Subcutaneous abdominal adipose tissue (tissue), 5 donors: ENCODE results near the gene TBC1D16.

Source experiments
- H3K27ac ChIP-seq: one replicate; pipeline ENCODE4 v1.7.0; 2013; ENCODE audit warnings: low read depth, mild to moderate bottlenecking, inconsistent platforms, low read length, moderate library complexity
- H3K27me3 ChIP-seq, 5 donors: one replicate each; pipeline ENCODE4 v1.7.0; 2013; ENCODE audit warnings: low read length in 5 of 5, inconsistent platforms in 1 of 5; ENCODE audit not compliant: control insufficient read depth in 5 of 5, insufficient read depth in 4 of 5
- H3K36me3 ChIP-seq, 5 donors: one replicate each; pipeline ENCODE4 v1.7.0; 2013; ENCODE audit warnings: low read length in 5 of 5; ENCODE audit not compliant: control insufficient read depth in 5 of 5, insufficient read depth in 5 of 5
- H3K4me1 ChIP-seq, 5 donors: one replicate each; pipeline ENCODE4 v1.7.0; 2013; ENCODE audit warnings: low read length in 5 of 5, mild to moderate bottlenecking in 3 of 5, moderate library complexity in 1 of 5; ENCODE audit not compliant: control insufficient read depth in 5 of 5, insufficient read depth in 5 of 5
- H3K4me3 ChIP-seq, 5 donors: one replicate each; pipeline ENCODE4 v1.7.0; 2013; ENCODE audit warnings: low read length in 5 of 5, low read depth in 1 of 5
- H3K9ac ChIP-seq, 5 donors: one replicate each; pipeline ENCODE4 v1.7.0; 2013; ENCODE audit warnings: low read length in 5 of 5, mild to moderate bottlenecking in 4 of 5, moderate library complexity in 3 of 5
- H3K9me3 ChIP-seq, 5 donors: one replicate each; pipeline ENCODE4 v1.7.0; 2013; ENCODE audit warnings: low read length in 5 of 5; ENCODE audit not compliant: control insufficient read depth in 5 of 5
- donor health status: healthy.
- donor health status: healthy.
- donor health status: healthy.
- donor health status: healthy.
- donor health status: healthy.

TBC1D16 gene

GRCh38 chr17:80035937-80036714, 454 bp upstream of the TBC1D16 start, which contains the start of gene CCDC40:
Gene CCDC40 (plus strand): TSS chr17:80036642. CDS start chr17:80036663, 21 bp downstream.
- no peaks in the 10 kb centered on the region for H3K27me3 ChIP-seq
- peak within 1 kb of the TSS; percentile 90 for H3K27ac ChIP-seq
- H3K4me1 ChIP-seq: peaks cover 3 to 58% (median 48%) of the 10 kb centered on the region in 5 donors
- no peaks in the 10 kb centered on the region for H3K9me3 ChIP-seq
- peaks cover 0 to 5% (median 0%) of the 10 kb centered on the region in 5 donors for H3K36me3 ChIP-seq
- peak within 1 kb of the TSS; percentile 79 to 91 (median 82) for H3K4me3 ChIP-seq
- H3K9ac ChIP-seq: peak within 1 kb of the TSS in 4 of 5 donors; percentile 83 to 87 (median 86)

DNA sequence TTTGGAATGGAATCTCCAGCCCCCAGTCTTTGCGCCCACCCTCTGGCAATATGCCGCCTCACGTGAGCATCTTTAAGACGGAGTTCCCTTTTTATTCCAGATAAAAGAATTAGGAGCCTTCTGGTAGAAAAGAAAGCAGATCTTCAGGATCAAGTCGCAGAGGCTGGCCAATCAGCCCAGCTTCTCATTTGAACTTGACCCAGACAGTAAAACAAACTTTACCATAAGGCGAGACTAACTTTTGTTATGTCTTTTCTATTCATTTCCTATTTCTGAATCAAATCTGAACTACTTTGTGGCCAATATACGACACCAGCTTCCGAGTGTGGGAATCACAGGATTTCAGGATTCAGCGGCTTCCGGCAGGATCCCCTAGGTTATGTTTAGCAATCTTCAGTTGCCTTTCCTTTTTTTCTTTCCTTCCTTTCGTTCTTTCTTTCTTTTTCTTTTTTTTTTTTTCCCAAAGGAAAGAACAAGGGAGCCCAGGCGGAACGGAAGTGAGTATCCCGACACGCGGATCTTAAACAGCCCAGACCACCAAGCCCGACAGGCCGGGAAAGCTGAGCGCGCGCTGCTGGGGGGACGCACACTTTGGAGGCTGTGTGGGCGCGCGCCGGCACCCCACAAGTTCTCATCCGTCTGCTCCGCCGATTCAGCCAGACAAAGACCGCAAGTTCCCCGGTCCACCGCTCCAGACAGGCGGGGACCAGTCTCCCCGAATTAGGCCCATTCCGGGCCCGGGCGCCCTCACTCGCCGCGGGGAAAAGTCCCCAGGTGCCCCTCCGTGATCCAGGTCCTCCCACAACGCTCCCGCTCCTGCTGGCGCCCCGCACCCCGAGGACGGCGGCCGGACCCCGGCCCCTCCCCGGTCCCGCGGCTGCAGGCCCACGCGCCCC, 633 bp downstream of the TBC1D16 start:
- Histone ChIP-seq H3K9me3 (no peaks in the 10 kb centered on the region), H3K4me1 (peaks cover 3 to 68% (median 59%) of the 10 kb centered on the region in 5 donors), H3K9ac (peak overlapping the region in 4 of 5 donors; percentile 82 to 87 (median 84)), H3K4me3 (peak overlapping the region; percentile 73 to 91 (median 77)), H3K27me3 (no peaks in the 10 kb centered on the region), H3K27ac (peak overlapping the region; percentile 81), H3K36me3 (peaks cover 0 to 4% (median 0%) of the 10 kb centered on the region in 5 donors)

DNA sequence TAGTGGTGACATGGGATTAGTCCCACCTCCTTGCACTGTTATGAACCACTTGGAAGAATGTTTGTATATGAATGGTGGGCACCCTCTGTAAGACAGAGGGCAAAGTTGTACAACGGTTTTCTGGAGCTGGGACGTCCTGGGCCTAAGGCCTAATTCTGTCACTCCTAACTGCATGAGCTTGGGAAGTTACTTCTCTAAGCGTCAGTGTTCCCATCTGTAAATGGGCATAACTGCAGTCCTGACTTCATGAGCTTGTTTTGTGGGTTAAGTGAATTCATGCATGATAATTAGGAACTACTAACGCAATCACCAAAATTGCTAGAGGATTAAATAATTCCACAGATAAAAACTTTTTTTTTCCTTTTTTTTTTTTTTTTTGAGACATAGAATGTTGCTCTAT, 1.8 kb downstream of the TBC1D16 start:
- H3K27me3 ChIP-seq: no peaks in the 10 kb centered on the region
- peak overlapping the region in 2 of 5 donors; percentile 16 to 77 for H3K4me3 ChIP-seq
- no peak overlapping the region for H3K27ac ChIP-seq
- peaks cover 11 to 80% (median 71%) of the 10 kb centered on the region in 5 donors for H3K4me1 ChIP-seq
- peak overlapping the region in 1 of 5 donors; percentile 11 for H3K9ac ChIP-seq
- H3K36me3 ChIP-seq: no peaks in the 10 kb centered on the region
- no peaks in the 10 kb centered on the region for H3K9me3 ChIP-seq

GRCh38 chr17:80032614-80033171, 3.0 kb downstream of the TBC1D16 start:
- Histone ChIP-seq H3K4me1 (peaks cover 11 to 92% (median 76%) of the 10 kb centered on the region in 5 donors), H3K36me3 (no peaks in the 10 kb centered on the region), H3K27me3 (no peaks in the 10 kb centered on the region), H3K4me3 (no peak overlapping the region), H3K9me3 (no peaks in the 10 kb centered on the region), H3K9ac (no peak overlapping the region), H3K27ac (peak overlapping the region; percentile 94)

- no peaks in the 10 kb centered on the region for H3K27me3 ChIP-seq
- peak overlapping the region in 1 of 5 donors; percentile 1 for H3K9ac ChIP-seq
- peak overlapping the region in 1 of 5 donors; percentile 17 for H3K4me3 ChIP-seq
- no peaks in the 10 kb centered on the region for H3K9me3 ChIP-seq
- peak overlapping the region; percentile 94 for H3K27ac ChIP-seq
- H3K36me3 ChIP-seq: no peaks in the 10 kb centered on the region
- H3K4me1 ChIP-seq: peaks cover 12 to 94% (median 77%) of the 10 kb centered on the region in 5 donors
These were observed 3.8 kb downstream of the TBC1D16 start for GRCh38 chr17:80031691-80032430.

DNA sequence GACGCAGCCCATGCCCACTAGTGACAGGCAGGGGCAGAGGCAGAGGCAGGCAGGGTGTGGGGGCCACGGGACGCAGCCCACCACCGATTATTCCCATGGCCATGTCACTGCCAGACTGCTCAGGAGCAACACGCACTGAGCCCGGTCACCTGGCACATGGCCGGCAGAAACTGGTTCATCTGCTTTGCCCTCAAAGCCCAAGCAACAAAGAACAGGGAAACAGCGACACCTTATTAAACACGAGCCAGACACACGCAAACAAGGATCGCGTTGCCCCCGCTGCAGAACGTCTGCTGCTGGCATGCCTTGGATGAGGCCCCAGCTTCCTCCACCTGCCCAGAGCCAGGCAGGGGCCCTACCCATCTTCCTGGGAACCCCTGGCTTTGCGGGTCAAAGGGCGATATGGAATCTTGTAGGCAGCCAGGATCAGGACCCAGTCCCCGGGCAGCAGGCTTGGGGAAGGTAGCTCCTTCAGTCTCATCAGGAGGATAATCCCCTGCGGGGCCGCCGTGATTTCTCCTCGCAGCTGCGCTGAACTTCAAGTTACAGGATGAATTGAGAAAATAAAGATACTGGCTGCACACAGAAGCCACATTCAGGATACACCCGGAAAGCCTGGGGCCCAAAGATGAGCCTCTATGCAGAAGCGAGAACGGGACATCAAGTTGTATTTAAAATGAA, 4.8 kb downstream of the TBC1D16 start:
- peaks cover 16 to 94% (median 82%) of the 10 kb centered on the region in 5 donors for H3K4me1 ChIP-seq
- H3K4me3 ChIP-seq: no peak overlapping the region
- peak overlapping the region in 1 of 5 donors; percentile 26 for H3K9ac ChIP-seq
- no peaks in the 10 kb centered on the region for H3K9me3 ChIP-seq
- no peaks in the 10 kb centered on the region for H3K27me3 ChIP-seq
- no peaks in the 10 kb centered on the region for H3K36me3 ChIP-seq
- H3K27ac ChIP-seq: peak overlapping the region; percentile 94

- H3K9ac ChIP-seq: peak overlapping the region in 3 of 5 donors; percentile 9 to 45 (median 18)
- H3K36me3 ChIP-seq: no peaks in the 10 kb centered on the region
- H3K9me3 ChIP-seq: no peaks in the 10 kb centered on the region
- H3K27ac ChIP-seq: peak overlapping the region; percentile 94
- peak overlapping the region in 3 of 5 donors; percentile 19 to 46 (median 36) for H3K4me3 ChIP-seq
- peaks cover 16 to 94% (median 88%) of the 10 kb centered on the region in 5 donors for H3K4me1 ChIP-seq
- no peaks in the 10 kb centered on the region for H3K27me3 ChIP-seq
These were observed 6.3 kb downstream of the TBC1D16 start for GRCh38 chr17:80029258-80029974.

DNA sequence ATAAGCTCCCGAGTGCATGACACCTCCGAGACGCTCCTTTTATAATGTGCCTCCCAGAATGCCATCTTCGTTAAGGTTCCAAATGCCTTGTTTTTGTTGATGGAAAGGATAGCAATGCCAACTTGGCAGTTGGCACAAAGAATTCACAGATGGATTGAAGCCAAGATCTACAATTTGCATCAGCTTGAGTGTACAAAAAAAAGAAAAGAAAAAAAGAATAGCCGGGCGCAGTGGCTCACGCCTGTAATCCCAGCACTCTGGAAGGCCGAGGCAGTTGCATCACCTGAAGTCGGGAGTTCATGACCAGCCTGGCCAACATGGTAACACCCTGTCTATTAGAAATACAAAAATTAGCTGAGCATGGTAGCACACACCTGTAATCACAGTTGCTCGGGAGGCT, 7.6 kb downstream of the TBC1D16 start:
- Histone ChIP-seq H3K27ac (peak overlapping the region; percentile 94), H3K4me1 (peaks cover 17 to 94% (median 87%) of the 10 kb centered on the region in 5 donors), H3K9ac (no peak overlapping the region), H3K9me3 (no peaks in the 10 kb centered on the region), H3K4me3 (no peak overlapping the region), H3K27me3 (no peaks in the 10 kb centered on the region), H3K36me3 (no peaks in the 10 kb centered on the region)
